H1 (cell line): ENCODE data around the gene CAMK2G. TPM values are rescaled to one million over a fixed set of nuclear protein-coding genes. Genes with fewer than 3 reads are reported as not detected.

Experiments used
- CEBPB ChIP-seq: IDR thresholded peaks from 2 replicates; pipeline ENCODE4 v1.6.1; 2012; ENCODE audit warnings: low read depth, low read length
- CHD7 ChIP-seq: fragments of 300-600 bp; sonication (generic); IDR thresholded peaks from 2 replicates; pipeline ENCODE4 v1.7.1; 2012; ENCODE audit warnings: low read length, moderate library complexity, mild to moderate bottlenecking, inconsistent platforms; ENCODE audit not compliant: insufficient replicate concordance
- GTF2F1 ChIP-seq: IDR thresholded peaks from 2 replicates; pipeline ENCODE4 v1.6.1; 2012; ENCODE audit warnings: low read depth, low read length, improper control_type of control experiment, borderline replicate concordance
- KDM5A ChIP-seq: fragments of 200-600 bp; IDR thresholded peaks from 2 replicates; pipeline ENCODE4 v1.7.1; 2012; ENCODE audit warnings: mild to moderate bottlenecking, low read length, inconsistent platforms, mixed read lengths
- POLR2AphosphoS5 ChIP-seq: IDR thresholded peaks from 2 replicates; pipeline ENCODE4 v1.6.1; 2011; ENCODE audit warnings: low read depth, low read length
- SIN3A ChIP-seq, 2 experiments: IDR thresholded peaks in 1 of 2; conservative IDR thresholded peaks in 1 of 2; 2 replicates each; pipeline ENCODE4 v1.6.1; 2011 to 2012; ENCODE audit warnings: low read length in 2 of 2, improper control_type of control experiment in 1 of 2, low read depth in 1 of 2, mild to moderate bottlenecking in 1 of 2
- SP2 ChIP-seq: IDR thresholded peaks from 2 replicates; pipeline ENCODE4 v1.6.1; 2012; ENCODE audit warnings: mild to moderate bottlenecking, low read length, inconsistent platforms
- YY1 ChIP-seq: IDR thresholded peaks from 2 replicates; pipeline ENCODE4 v1.6.1; 2011; ENCODE audit warnings: low read depth, mild to moderate bottlenecking, low read length
- polyA plus RNA-seq, 7 experiments: library from polyadenylated mRNA; depleted of rRNA in 3 of 7; stranded (reverse) in 5 of 7; unstranded in 2 of 7; fragments of >200 nt in 5 of 7; fragments of 200-250 nt in 2 of 7; gene quantifications; 1 replicate in 5 of 7; 2 replicates in 1 of 7; 4 replicates in 1 of 7; pipeline versions ENCODE4 v1.2.1 to v1.2.3, GENCODE V29; 2011 to 2013; ENCODE audit warnings: missing spikeins in 2 of 7, mixed read lengths in 2 of 7
- total RNA-seq: library from RNA; stranded (reverse); fragmentation: NEBNext Ultra II Directional; extraction: Animal tissue kit (Norgen Biotek cat#: 25700); gene quantifications from 2 replicates; pipeline ENCODE4 v1.2.1, GENCODE V29; 2021

CAMK2G gene
- total and polyA plus RNA-seq, 2 of the 8 experiments (the other 6 are each of a cell fraction or from before 2014, with no cell fraction given): 28.9 to 31.7 TPM

- TF ChIP-seq CEBPB: no peak
- TF ChIP-seq SP2: no peak
- TF ChIP-seq KDM5A: no peak
- no peak for TF ChIP-seq GTF2F1
- TF ChIP-seq SIN3A (conservative IDR thresholded peaks at IDR 0.05 in 1 of 2, IDR thresholded peaks at IDR 0.05 in 1 of 2; ENCODE audit: low read depth in 1 of 2, low read length in 2 of 2): no peak
- TF ChIP-seq POLR2AphosphoS5: no peak
- TF ChIP-seq YY1: no peak
- TF ChIP-seq CHD7: no peak
Observed at GRCh38 chr10:73898730-73899410, 24.5 kb upstream of the CAMK2G start (continued).
